GM19463 (cell line): ENCODE results near the gene TGIF1.
A peak's percentile ranks its signal among the peaks of the same experiment; 100 is the strongest.

Experiments
- ATAC-seq: cut with Tn5 transposase; IDR thresholded peaks from one replicate; pipeline ENCODE4 v1.9.1; 2021; ENCODE audit warnings: mild to moderate bottlenecking, moderate library complexity; ENCODE audit not compliant: unreplicated experiment

TGIF1 gene

GRCh38 chr18:3429121-3429520 is 20.9 kb upstream of the TGIF1 start:
- ATAC-seq, result no peak

- ATAC-seq, result no peak
These were observed 15.3 kb upstream of the TGIF1 start for GRCh38 chr18:3434685-3435084.

- ATAC-seq, result no peak
These were observed 9.6 kb upstream of the TGIF1 start for GRCh38 chr18:3440341-3440740.

GRCh38 chr18:3441290-3441689 is 8.7 kb upstream of the TGIF1 start:
- ATAC-seq, result no peak

- no peak for ATAC-seq
These were observed 7.1 kb upstream of the TGIF1 start for GRCh38 chr18:3442919-3443318.

GRCh38 chr18:3444296-3444695 is 5.7 kb upstream of the TGIF1 start:
- ATAC-seq, result no peak

- ATAC-seq, result no peak
These were observed 5.0 kb upstream of the TGIF1 start for GRCh38 chr18:3444954-3445353.

GRCh38 chr18:3447068-3447894 is 2.7 kb upstream of the TGIF1 start:
- ATAC-seq, result no peak

- ATAC-seq, result peak; percentile 64
These were observed 1.8 kb upstream of the TGIF1 start for GRCh38 chr18:3447895-3448837.

- ATAC-seq, result peak; percentile 38
These were observed 997 bp upstream of the TGIF1 start for GRCh38 chr18:3448838-3449511.

- no peak for ATAC-seq
These were observed 410 bp upstream of the TGIF1 start for GRCh38 chr18:3449512-3450011.

- no peak for ATAC-seq
These were observed 819 bp downstream of the TGIF1 start for GRCh38 chr18:3450799-3451182.

GRCh38 chr18:3451183-3451988 is 1.4 kb downstream of the TGIF1 start:
- no peak for ATAC-seq

GRCh38 chr18:3451989-3452749 is 2.2 kb downstream of the TGIF1 start:
- ATAC-seq, result no peak

- no peak for ATAC-seq
These were observed 3.0 kb downstream of the TGIF1 start for GRCh38 chr18:3452750-3453539.

GRCh38 chr18:3453540-3454364 is 3.8 kb downstream of the TGIF1 start:
- ATAC-seq, result peak; percentile 30

- ATAC-seq, result no peak
These were observed 4.6 kb downstream of the TGIF1 start for GRCh38 chr18:3454365-3455089.
